Glutamatergic neuron (in vitro differentiated cells): ENCODE data around the gene AGL. TPM values are rescaled to one million over a fixed set of nuclear protein-coding genes. Genes with fewer than 3 reads are reported as not detected.
"Not testable (repeated sequence)": the region's sequence is repeated elsewhere in the genome, so short reads cannot be mapped to it uniquely, and the experiment has no call there.

ENCODE experiments used
- DNase-seq: peaks from one replicate; pipeline ENCODE4 v3.0.0; 2022
- H3K27ac Mint-ChIP-seq: one replicate; pipeline ENCODE4 v1.8.0; 2020; ENCODE audit warnings: mild to moderate bottlenecking, mixed read lengths, inconsistent platforms; ENCODE audit not compliant: unreplicated experiment
- H3K27me3 Mint-ChIP-seq: one replicate; pipeline ENCODE4 v1.8.0; 2020; ENCODE audit warnings: mild to moderate bottlenecking, moderate library complexity, mixed read lengths, inconsistent platforms; ENCODE audit not compliant: unreplicated experiment
- H3K36me3 Mint-ChIP-seq: one replicate; pipeline ENCODE4 v1.8.0; 2020; ENCODE audit warnings: mild to moderate bottlenecking, mixed read lengths, inconsistent platforms; ENCODE audit not compliant: unreplicated experiment
- H3K4me1 Mint-ChIP-seq: one replicate; pipeline ENCODE4 v1.8.0; 2020; ENCODE audit warnings: mild to moderate bottlenecking, low read depth, mixed read lengths, inconsistent platforms; ENCODE audit not compliant: unreplicated experiment
- H3K4me3 Mint-ChIP-seq: one replicate; pipeline ENCODE4 v1.8.0; 2020; ENCODE audit warnings: mild to moderate bottlenecking, mixed read lengths, inconsistent platforms; ENCODE audit not compliant: unreplicated experiment
- H3K9me3 Mint-ChIP-seq: one replicate; pipeline ENCODE4 v1.8.0; 2020; ENCODE audit warnings: mild to moderate bottlenecking, moderate library complexity, mixed read lengths, inconsistent platforms; ENCODE audit not compliant: unreplicated experiment
- total RNA-seq: library from RNA; stranded (reverse); fragmentation: NEBNext Ultra II Directional; extraction: Animal tissue kit (Norgen Biotek cat#: 25700); gene quantifications from one replicate; pipeline ENCODE4 v1.2.1, GENCODE V29; 2021; ENCODE audit not compliant: unreplicated experiment
- TF ChIP-seq, protein P1 (sequence below): fragments of 200-600 bp; sonication (generic); IDR thresholded peaks from one replicate; pipeline ENCODE4 v1.5.0; 2021; ENCODE audit not compliant: partially characterized antibody, unreplicated experiment

AGL gene
- total RNA-seq, 1 donor from 2014 or later, result 20.4 TPM

DNA sequence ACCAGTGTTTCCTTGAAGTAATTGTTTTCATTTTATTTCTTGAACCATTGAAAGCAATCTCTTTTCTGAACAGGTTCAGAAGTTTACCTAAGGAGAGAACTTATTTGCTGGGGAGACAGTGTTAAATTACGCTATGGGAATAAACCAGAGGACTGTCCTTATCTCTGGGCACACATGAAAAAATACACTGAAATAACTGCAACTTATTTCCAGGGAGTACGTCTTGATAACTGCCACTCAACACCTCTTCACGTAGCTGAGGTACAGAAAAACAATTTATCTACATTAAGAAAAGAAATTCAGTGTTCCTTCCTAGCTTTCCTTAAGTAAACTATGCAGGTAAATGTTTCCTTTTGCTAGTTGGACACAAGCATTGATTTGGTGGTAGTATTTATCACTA is 27.4 kb downstream of the AGL start:
- no peaks in the 10 kb centered on the region for H3K9me3 Mint-ChIP-seq
- no peaks in the 10 kb centered on the region for H3K27me3 Mint-ChIP-seq
- H3K4me3 Mint-ChIP-seq, result no peak overlapping the region
- H3K4me1 Mint-ChIP-seq, result no peaks in the 10 kb centered on the region
- TF ChIP-seq, protein P1, sequence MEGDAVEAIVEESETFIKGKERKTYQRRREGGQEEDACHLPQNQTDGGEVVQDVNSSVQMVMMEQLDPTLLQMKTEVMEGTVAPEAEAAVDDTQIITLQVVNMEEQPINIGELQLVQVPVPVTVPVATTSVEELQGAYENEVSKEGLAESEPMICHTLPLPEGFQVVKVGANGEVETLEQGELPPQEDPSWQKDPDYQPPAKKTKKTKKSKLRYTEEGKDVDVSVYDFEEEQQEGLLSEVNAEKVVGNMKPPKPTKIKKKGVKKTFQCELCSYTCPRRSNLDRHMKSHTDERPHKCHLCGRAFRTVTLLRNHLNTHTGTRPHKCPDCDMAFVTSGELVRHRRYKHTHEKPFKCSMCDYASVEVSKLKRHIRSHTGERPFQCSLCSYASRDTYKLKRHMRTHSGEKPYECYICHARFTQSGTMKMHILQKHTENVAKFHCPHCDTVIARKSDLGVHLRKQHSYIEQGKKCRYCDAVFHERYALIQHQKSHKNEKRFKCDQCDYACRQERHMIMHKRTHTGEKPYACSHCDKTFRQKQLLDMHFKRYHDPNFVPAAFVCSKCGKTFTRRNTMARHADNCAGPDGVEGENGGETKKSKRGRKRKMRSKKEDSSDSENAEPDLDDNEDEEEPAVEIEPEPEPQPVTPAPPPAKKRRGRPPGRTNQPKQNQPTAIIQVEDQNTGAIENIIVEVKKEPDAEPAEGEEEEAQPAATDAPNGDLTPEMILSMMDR, result no peak
- no peak for DNase-seq
- H3K27ac Mint-ChIP-seq, result no peak overlapping the region
- no peaks in the 10 kb centered on the region for H3K36me3 Mint-ChIP-seq

DNA sequence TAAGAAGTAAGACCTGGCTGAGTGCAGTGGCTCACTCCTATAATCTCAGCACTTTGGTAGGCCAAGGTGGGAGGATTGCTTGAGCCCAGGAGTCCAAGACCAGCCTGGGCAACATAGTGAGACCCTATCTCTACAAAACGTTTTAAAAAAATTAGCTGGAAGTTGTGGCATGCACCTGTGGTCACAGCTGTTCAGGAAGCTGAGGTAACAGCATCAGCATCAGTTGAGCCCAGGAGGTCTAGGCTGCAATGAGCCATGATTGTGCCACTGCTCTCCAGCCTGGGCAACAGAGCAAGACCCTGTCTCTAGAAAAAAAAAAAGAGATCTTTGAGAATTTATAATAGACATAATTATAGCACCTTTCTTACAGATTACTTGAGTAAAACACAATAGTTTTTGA is 36.0 kb downstream of the AGL start:
- no peak for DNase-seq
- Mint-ChIP-seq H3K36me3 (no peaks in the 10 kb centered on the region), H3K9me3 (no peaks in the 10 kb centered on the region), H3K27ac (no peak overlapping the region), H3K4me1 (no peaks in the 10 kb centered on the region), H3K4me3 (no peak overlapping the region), H3K27me3 (no peaks in the 10 kb centered on the region)
- TF ChIP-seq, protein P1, result no peak

DNA sequence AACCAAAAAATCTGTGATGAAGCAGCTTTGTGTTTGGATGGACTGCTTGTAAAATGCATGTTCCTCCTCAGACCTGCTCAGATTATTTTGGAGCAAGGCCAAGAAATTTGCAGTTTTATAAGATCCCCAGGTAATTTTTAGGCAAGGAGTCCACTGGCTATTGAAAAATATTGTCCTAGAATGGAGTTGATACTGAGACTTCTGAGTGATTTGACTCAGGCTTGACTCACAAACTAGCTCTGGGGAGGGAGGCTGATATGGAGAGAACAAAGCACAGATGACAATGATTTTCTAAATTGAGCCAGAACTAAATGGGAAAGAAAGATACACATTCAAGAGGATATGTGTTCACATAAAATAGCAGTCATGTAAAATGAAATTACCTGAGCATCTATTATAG is 36.7 kb downstream of the AGL start:
- Mint-ChIP-seq H3K9me3 (no peaks in the 10 kb centered on the region), H3K4me1 (no peaks in the 10 kb centered on the region), H3K27me3 (no peaks in the 10 kb centered on the region), H3K36me3 (no peaks in the 10 kb centered on the region), H3K27ac (no peak overlapping the region), H3K4me3 (no peak overlapping the region)
- TF ChIP-seq, protein P1, result no peak
- DNase-seq, result no peak

DNA sequence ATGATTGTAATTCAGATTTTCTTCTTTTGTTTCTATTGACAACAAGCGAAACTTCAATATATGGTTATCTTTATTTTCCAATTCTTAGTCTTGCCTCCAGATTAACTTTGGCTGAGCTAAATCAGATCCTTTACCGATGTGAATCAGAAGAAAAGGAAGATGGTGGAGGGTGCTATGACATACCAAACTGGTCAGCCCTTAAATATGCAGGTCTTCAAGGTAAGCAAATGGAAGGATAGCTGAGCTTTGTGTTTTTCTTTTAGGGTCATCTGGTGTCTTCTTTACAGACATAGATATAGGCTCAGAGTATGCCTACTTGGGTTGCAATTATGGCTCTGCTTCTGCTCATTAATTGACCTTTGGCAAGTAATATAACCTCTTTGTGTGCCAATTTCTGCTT is 37.7 kb downstream of the AGL start:
- TF ChIP-seq, protein P1, result no peak
- Mint-ChIP-seq H3K4me3 (no peak overlapping the region), H3K4me1 (no peaks in the 10 kb centered on the region), H3K27me3 (no peaks in the 10 kb centered on the region), H3K27ac (no peak overlapping the region), H3K9me3 (no peaks in the 10 kb centered on the region), H3K36me3 (no peaks in the 10 kb centered on the region)
- DNase-seq, result no peak

DNA sequence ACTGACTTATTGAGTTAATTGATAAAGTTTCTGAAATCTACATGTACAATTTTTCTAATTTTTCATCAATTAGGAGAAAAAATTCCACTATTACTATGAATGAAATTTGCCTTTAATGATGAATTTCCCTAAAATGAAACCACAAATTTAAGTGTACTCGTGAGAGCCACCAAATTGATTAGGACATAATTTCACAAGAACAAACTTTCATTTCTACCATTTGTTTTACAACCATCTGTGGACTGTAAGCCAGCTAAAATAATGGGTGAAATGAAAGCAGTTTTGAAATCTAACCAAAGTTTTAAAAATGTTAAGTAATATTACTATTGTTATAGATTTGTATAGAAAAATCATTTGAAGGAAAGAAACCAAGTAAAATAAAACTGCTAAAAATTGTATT is 41.8 kb downstream of the AGL start:
- TF ChIP-seq, protein P1, result no peak
- H3K4me1 Mint-ChIP-seq, result no peaks in the 10 kb centered on the region
- H3K27ac Mint-ChIP-seq, result no peak overlapping the region
- no peak overlapping the region for H3K4me3 Mint-ChIP-seq
- no peaks in the 10 kb centered on the region for H3K36me3 Mint-ChIP-seq
- no peaks in the 10 kb centered on the region for H3K9me3 Mint-ChIP-seq
- DNase-seq, result no peak
- no peaks in the 10 kb centered on the region for H3K27me3 Mint-ChIP-seq

DNA sequence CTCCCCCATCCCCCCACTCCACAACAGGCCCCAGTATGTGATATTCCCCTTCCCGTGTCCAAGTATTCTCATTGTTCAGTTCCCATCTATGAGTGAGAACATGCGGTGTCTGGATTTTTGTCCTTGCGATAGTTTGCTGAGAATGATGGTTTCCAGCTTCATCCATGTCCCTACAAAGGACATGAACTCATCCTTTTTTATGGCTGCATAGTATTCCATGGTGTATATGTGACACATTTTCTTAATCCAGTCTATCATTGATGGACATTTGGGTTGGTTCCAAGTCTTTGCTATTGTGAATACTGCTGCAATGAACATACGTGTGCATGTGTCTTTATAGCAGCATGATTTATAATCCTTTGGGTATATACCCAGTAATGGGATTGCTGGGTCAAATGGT is 53.1 kb downstream of the AGL start:
- H3K4me3 Mint-ChIP-seq, H3K4me1 Mint-ChIP-seq, H3K36me3 Mint-ChIP-seq: not testable (repeated sequence)

More for the DNA sequence above, 53.1 kb downstream of the AGL start:
- H3K27ac Mint-ChIP-seq, H3K9me3 Mint-ChIP-seq, DNase-seq, H3K27me3 Mint-ChIP-seq: not testable (repeated sequence)
